ENCODE measurements around the gene C3. TPM values are rescaled to one million over a fixed set of nuclear protein-coding genes. Genes with fewer than 3 reads are reported as not detected.
A peak's percentile ranks its signal among the peaks of the same experiment; 100 is the strongest.
"Not testable (repeated sequence)": the region's sequence is repeated elsewhere in the genome, so short reads cannot be mapped to it uniquely, and the experiment has no call there.

C3 gene
- total RNA-seq, 1 donor: 93.5 TPM

DNA sequence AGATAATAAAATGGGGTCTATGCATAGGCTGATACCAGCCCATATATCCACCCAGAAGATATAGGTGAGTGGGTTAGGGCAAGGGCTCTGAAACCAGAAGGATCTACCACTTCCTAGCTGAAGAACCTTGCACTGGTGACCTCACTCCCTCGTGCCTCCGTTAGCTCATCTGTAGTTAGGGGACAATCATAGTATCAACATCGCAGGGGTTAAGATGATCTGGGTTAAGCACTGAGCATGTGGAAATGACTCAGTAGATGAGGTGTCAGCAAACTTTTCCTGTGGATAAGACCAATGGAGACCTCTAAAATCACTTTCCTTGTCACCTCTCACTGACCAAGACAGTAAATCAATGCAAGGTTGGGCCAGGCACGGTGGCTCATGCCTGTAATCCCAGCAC lies 81.0 kb downstream of the C3 start:
- DNase-seq (ENCODE audit: low read depth): no peak
- TF ChIP-seq, protein P1, sequence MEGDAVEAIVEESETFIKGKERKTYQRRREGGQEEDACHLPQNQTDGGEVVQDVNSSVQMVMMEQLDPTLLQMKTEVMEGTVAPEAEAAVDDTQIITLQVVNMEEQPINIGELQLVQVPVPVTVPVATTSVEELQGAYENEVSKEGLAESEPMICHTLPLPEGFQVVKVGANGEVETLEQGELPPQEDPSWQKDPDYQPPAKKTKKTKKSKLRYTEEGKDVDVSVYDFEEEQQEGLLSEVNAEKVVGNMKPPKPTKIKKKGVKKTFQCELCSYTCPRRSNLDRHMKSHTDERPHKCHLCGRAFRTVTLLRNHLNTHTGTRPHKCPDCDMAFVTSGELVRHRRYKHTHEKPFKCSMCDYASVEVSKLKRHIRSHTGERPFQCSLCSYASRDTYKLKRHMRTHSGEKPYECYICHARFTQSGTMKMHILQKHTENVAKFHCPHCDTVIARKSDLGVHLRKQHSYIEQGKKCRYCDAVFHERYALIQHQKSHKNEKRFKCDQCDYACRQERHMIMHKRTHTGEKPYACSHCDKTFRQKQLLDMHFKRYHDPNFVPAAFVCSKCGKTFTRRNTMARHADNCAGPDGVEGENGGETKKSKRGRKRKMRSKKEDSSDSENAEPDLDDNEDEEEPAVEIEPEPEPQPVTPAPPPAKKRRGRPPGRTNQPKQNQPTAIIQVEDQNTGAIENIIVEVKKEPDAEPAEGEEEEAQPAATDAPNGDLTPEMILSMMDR (IDR thresholded peaks at IDR 0.05; ENCODE audit: insufficient read depth, low read length): no peak
- H3K4me3 ChIP-seq (ENCODE audit: low read depth, low read length): no peak overlapping the region

DNA sequence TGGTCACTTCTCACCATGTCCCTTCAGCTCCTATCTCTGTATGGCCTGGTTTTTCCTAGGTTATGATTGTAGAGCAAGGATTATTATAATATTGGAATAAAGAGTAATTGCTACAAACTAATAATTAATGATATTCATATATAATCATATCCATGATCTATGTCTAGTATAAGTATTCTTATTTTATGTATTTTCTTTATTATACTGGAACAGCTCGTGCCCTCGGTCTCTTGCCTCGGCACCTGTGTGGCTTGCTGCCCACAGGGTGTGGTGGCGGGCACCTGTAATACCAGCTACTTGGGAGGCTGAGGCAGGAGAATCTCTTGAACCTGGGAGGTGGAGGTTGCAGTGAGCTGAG lies 87.0 kb downstream of the C3 start:
- not testable (repeated sequence) for H3K4me3 ChIP-seq (ENCODE audit: low read depth, low read length); DNase-seq (ENCODE audit: low read depth)

DNA sequence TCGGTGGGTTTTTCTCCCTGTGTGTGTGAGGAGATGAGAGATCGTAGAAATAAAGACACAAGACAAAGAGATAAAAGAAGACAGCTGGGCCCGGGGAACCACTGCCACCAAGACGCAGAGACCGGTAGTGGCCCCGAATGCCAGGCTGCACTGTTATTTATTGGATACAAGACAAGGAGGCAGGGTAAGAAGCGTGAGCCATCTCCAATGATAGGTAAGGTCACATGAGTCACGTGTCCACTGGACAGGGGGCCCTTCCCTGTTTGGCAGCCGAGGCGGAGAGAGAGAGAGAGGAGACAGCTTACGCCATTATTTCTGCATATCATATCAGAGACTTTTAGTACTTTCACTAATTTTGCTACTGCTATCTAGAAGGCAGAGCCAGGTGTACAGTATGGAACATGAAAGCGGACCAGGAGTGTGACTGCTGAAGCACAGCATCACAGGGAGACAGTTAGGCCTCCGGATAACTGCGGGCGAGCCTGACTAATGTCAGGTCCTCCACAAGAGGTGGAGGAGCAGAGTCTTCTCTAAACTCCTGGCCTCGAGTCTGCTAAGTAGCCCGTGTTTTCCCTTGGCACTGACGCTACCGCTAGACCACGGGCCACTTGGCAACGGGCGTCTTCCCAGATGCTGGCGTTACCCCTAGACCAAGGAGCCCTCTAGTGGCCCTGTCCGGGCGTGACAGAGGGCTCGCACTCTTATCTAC lies 87.5 kb downstream of the C3 start:
- not testable (repeated sequence) for H3K4me3 ChIP-seq (ENCODE audit: low read depth, low read length)
- peak; percentile 76 for DNase-seq (ENCODE audit: low read depth)
- TF ChIP-seq, protein P1 (IDR thresholded peaks at IDR 0.05; ENCODE audit: insufficient read depth, low read length): peak; percentile 77

DNA sequence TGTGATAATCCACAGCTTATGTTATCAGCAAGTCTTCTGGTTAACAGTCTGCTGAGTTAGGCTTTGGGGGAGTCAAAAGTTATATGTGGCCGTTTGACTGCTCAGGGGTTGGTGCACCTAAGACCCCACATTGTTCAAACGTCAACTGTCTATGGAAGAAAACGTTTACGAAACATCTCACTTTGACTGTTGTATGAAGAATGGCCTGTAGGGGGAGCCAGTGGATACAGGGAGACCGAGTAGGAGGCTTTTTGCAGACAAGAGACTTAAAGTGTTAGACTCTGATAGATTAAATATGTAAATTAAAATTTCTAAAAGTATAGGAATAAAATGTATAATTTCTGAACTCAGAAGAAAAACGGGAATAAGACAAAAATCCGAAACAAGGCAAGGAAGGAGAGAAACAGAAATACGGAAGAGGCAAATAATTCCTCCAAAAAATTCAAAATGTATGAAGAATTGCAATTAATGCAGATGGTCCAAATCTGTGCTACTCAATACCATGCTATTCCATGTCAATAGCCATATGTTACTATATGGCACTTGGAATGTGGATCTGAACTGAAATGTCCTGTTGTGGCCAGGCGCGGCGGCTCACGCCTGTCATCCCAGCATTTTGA lies 88.3 kb downstream of the C3 start:
- peak; percentile 88 for DNase-seq (ENCODE audit: low read depth)
- TF ChIP-seq, protein P1 (IDR thresholded peaks at IDR 0.05; ENCODE audit: insufficient read depth, low read length): peak; percentile 86
- no peak overlapping the region for H3K4me3 ChIP-seq (ENCODE audit: low read depth, low read length)

Other genes starting within 250 kb of the C3 start
- not detected in 2 replicates for gene DENND1C, start 238.9 kb downstream of the C3 start, total RNA-seq (ENCODE audit: low replicate concordance)
- gene TUBB4A, start 218.3 kb downstream of the C3 start, total RNA-seq (ENCODE audit: low replicate concordance): 0.41 TPM in 1 of 2 replicates, not detected in the other
- 1.7 and 2.6 TPM in 2 replicates for gene TNFSF9, start 189.6 kb downstream of the C3 start, total RNA-seq (ENCODE audit: low replicate concordance)
- gene CD70, start 129.5 kb downstream of the C3 start, total RNA-seq (ENCODE audit: low replicate concordance): 0.09 TPM in 1 of 2 replicates, not detected in the other
- 1.6 TPM in 1 of 2 replicates, not detected in the other for gene TNFSF14, start 50.5 kb downstream of the C3 start, total RNA-seq (ENCODE audit: low replicate concordance)
- 32.5 and 33.4 TPM in 2 replicates for gene GPR108, start 16.9 kb upstream of the C3 start, total RNA-seq (ENCODE audit: low replicate concordance)
- 33.3 and 44.9 TPM in 2 replicates for gene TRIP10, start 19.0 kb upstream of the C3 start, total RNA-seq (ENCODE audit: low replicate concordance)
- not detected in 2 replicates for gene SH2D3A, start 46.8 kb upstream of the C3 start, total RNA-seq (ENCODE audit: low replicate concordance)
- not detected in 2 replicates for gene VAV1, start 52.1 kb upstream of the C3 start, total RNA-seq (ENCODE audit: low replicate concordance)
- not detected in 2 replicates for gene ADGRE1, start 166.9 kb upstream of the C3 start, total RNA-seq (ENCODE audit: low replicate concordance)

Measured in fibroblast of the aortic adventitia (primary cell).